ENCODE measurements around the gene SSBP4.

Gene SSBP4

GRCh38 chr19:18422530-18423191, 3.5 kb downstream of the SSBP4 start:
- peak; percentile 82 for DNase-seq

- no peak for DNase-seq
Measured at GRCh38 chr19:18423258-18424020, 4.2 kb downstream of the SSBP4 start.

GRCh38 chr19:18424122-18424889, 5.1 kb downstream of the SSBP4 start:
- no peak for DNase-seq

GRCh38 chr19:18424890-18425514, 5.8 kb downstream of the SSBP4 start:
- no peak for DNase-seq

- no peak for DNase-seq
Measured at GRCh38 chr19:18425515-18426415, 6.6 kb downstream of the SSBP4 start.

GRCh38 chr19:18426416-18426767, 7.2 kb downstream of the SSBP4 start:
- DNase-seq, result no peak

GRCh38 chr19:18427080-18427742, 8.0 kb downstream of the SSBP4 start:
- DNase-seq, result no peak

GRCh38 chr19:18427743-18428113, 8.5 kb downstream of the SSBP4 start:
- DNase-seq, result no peak

- peak; percentile 62 for DNase-seq
Measured at GRCh38 chr19:18428173-18428786, 9.1 kb downstream of the SSBP4 start.

GRCh38 chr19:18428787-18429674, 9.8 kb downstream of the SSBP4 start:
- peak; percentile 59 for DNase-seq

- DNase-seq, result no peak
Measured at GRCh38 chr19:18429717-18430416, 10.7 kb downstream of the SSBP4 start.

GRCh38 chr19:18430417-18431144, 11.4 kb downstream of the SSBP4 start:
- DNase-seq, result no peak

GRCh38 chr19:18431351-18432197, 12.4 kb downstream of the SSBP4 start:
- DNase-seq, result no peak

GRCh38 chr19:18432275-18433014, 13.2 kb downstream of the SSBP4 start:
- no peak for DNase-seq

- no peak for DNase-seq
Measured at GRCh38 chr19:18433015-18433691, 14.0 kb downstream of the SSBP4 start.

GRCh38 chr19:18433735-18434398, 14.7 kb downstream of the SSBP4 start:
- DNase-seq, result no peak
